ENCODE data around the gene HPCAL1. TPM values are rescaled to one million over a fixed set of nuclear protein-coding genes. Genes with fewer than 3 reads are reported as not detected.

The HPCAL1 gene
- total and polyA plus RNA-seq, 10 of the 15 experiments (the other 5 are each of a cell fraction or from before 2014, with no cell fraction given), result 0.40 to 12.8 (median 7.9) TPM

GRCh38 chr2:10400002-10400401, 97.3 kb downstream of the HPCAL1 start:
- WGBS (ENCODE audit: insufficient coverage, insufficient replicate concordance, low lambda C conversion rate, missing lambda C conversion rate), result 77% methylated on average over 14 of the region's 14 CpGs
- H2AFZ ChIP-seq (ENCODE audit: control insufficient read depth, low read depth, low read length), result no peak overlapping the region
- intact Hi-C loops (cut with micrococcal nuclease; ENCODE audit: unreplicated experiment) (no loop called here), in situ Hi-C loops (cut with MboI) (no loop called here)
- no peaks in the 10 kb centered on the region for H3K79me2 ChIP-seq (ENCODE audit: control insufficient read depth, insufficient read depth, low read length)
- CTCF ChIA-PET, result no interaction called here
- FAIRE-seq (no peak), ATAC-seq (no peak), DNase-seq (ENCODE audit: low read depth, low spot score) (no peak)
- peaks cover 8% of the 10 kb centered on the region for H3K4me1 ChIP-seq (ENCODE audit: control insufficient read depth, insufficient read depth, low read length)
- no peak overlapping the region for H3K4me3 ChIP-seq
- no peak overlapping the region for H3K9ac ChIP-seq (ENCODE audit: control insufficient read depth, insufficient read depth, low read length)
- H3K36me3 ChIP-seq (ENCODE audit: control insufficient read depth in 2 of 2, insufficient read depth in 2 of 2, low read length in 1 of 2), result no peaks in the 10 kb centered on the region; a peak in 1 of 4 replicates
- peak overlapping the region; percentile 17; the same call in 1 of the 2 replicates for H3K4me2 ChIP-seq (ENCODE audit: control insufficient read depth, insufficient read depth)
- H3K27ac ChIP-seq (ENCODE audit: control insufficient read depth, insufficient read depth), result no peak overlapping the region; the same call in 1 of the 2 replicates
- no TSS peak for BruUV-seq (replicated peaks)
- H4K20me1 ChIP-seq (ENCODE audit: control insufficient read depth, insufficient read depth), result no peaks in the 10 kb centered on the region
- no peak for TF ChIP-seq RELA (IDR thresholded peaks at IDR 0.05; ENCODE audit: borderline replicate concordance, partially characterized antibody)
- no peak for TF ChIP-seq IRF4 (IDR thresholded peaks at IDR 0.05; ENCODE audit: low read depth, low read length)
- no peak for TF ChIP-seq ZBTB11 (CRISPR knock-in tag; IDR thresholded peaks at IDR 0.05)
- no peak for TF ChIP-seq POLR2A (IDR thresholded peaks at IDR 0.05; ENCODE audit: low read depth, low read length)
- no peak for TF ChIP-seq CHD2 (IDR thresholded peaks at IDR 0.05; ENCODE audit: borderline replicate concordance, low read depth, low read length)
- TF ChIP-seq WRNIP1 (IDR thresholded peaks at IDR 0.05; ENCODE audit: borderline replicate concordance, low read depth, low read length), result no peak
- no peak for TF ChIP-seq MXI1 (IDR thresholded peaks at IDR 0.05; ENCODE audit: low read depth, low read length)
- no peak for TF ChIP-seq ATF7 (IDR thresholded peaks at IDR 0.05; ENCODE audit: low read depth)
- TF ChIP-seq RAD51 (IDR thresholded peaks at IDR 0.05), result no peak
- TF ChIP-seq RAD21 (IDR thresholded peaks at IDR 0.05; ENCODE audit: insufficient read depth, low read depth, low read length), result no peak
- no peak for TF ChIP-seq CREM (IDR thresholded peaks at IDR 0.05; ENCODE audit: low read depth)
- no peak for TF ChIP-seq JUNB (IDR thresholded peaks at IDR 0.05)
- no peak for TF ChIP-seq BHLHE40 (IDR thresholded peaks at IDR 0.05; ENCODE audit: borderline replicate concordance in 1 of 2, low read depth in 2 of 2, low read length in 1 of 2)
- H3K27me3 ChIP-seq (replicated peaks in 1 of 2; ENCODE audit: control insufficient read depth in 2 of 2, insufficient read depth in 2 of 2, low read length in 1 of 2), result no peaks in the 10 kb centered on the region
- POLR2A ChIA-PET, result no interaction called here
- RAD21 ChIA-PET (ENCODE audit: unreplicated experiment), result interaction anchor here (0.9 kb wide), 1 partner anchor 10 kb away, joined by 3 read pairs; no protein-coding TSS in a partner anchor
- peaks cover 1% of the 10 kb centered on the region; the same call in 2 of the 3 replicates for H3K9me3 ChIP-seq (replicated peaks; ENCODE audit: control insufficient read depth, insufficient read depth, low read length)
- SMC1A ChIA-PET (ENCODE audit: uncharacterized antibody, unreplicated experiment), result no interaction called here
